GM12891 (cell line): ENCODE results near the gene DTNBP1.

Experiments used
- PAX5 ChIP-seq: IDR thresholded peaks from 2 replicates; pipeline ENCODE4 v1.6.1; 2011; ENCODE audit warnings: low read length, moderate library complexity, mild to moderate bottlenecking; ENCODE audit not compliant: insufficient read depth, severe bottlenecking
- POLR2A ChIP-seq: IDR thresholded peaks from 2 replicates; pipeline ENCODE4 v1.6.1; 2011; ENCODE audit warnings: low read depth, low read length, control low read depth
- POLR2AphosphoS5 ChIP-seq: IDR thresholded peaks from 2 replicates; pipeline ENCODE4 v1.6.1; 2011; ENCODE audit warnings: low read depth, low read length, control low read depth
- POU2F2 ChIP-seq: IDR thresholded peaks from 2 replicates; pipeline ENCODE4 v1.6.1; 2011; ENCODE audit warnings: low read depth, mild to moderate bottlenecking, control low read depth, low read length, moderate library complexity
- SPI1 ChIP-seq: IDR thresholded peaks from 2 replicates; pipeline ENCODE4 v1.6.1; 2011; ENCODE audit warnings: low read depth, low read length, control low read depth
- TAF1 ChIP-seq: IDR thresholded peaks from 2 replicates; pipeline ENCODE4 v1.6.1; 2011; ENCODE audit warnings: low read depth, low read length, control low read depth

DNA sequence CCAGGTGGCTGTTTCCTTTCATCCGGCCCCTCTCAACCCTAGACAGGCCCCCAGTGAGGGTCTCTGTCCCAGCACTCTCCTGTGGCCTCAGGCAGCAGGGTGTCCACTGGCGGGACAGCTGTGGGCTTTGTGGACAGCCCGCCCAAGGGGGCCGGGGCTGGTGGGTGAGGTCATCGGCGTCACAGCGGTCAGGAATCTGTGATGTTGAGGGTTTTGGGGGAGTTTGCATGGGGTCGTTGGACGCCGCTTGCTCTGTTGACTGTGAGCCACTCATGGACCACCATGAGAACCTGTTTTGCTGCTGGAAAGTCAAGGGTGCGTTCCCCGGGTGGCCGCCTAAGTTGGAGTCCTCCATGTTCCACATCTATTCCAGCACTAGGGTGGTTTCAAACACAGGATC, 146.4 kb downstream of the DTNBP1 start:
- no peak for TF ChIP-seq POLR2A
- TF ChIP-seq POLR2AphosphoS5 = no peak
- no peak for TF ChIP-seq PAX5
- TF ChIP-seq TAF1 = no peak
- TF ChIP-seq SPI1 = no peak
- no peak for TF ChIP-seq POU2F2
